SK-N-MC (cell line): ENCODE data around the gene PTGES3.

ENCODE experiments used
- FOXP2 ChIP-seq: optimal IDR thresholded peaks from 2 replicates; pipeline ENCODE3; 2011; ENCODE audit warnings: mild to moderate bottlenecking, moderate library complexity; ENCODE audit not compliant: insufficient read depth; ENCODE audit errors: extremely low read length, control extremely low read depth
- POLR2AphosphoS5 ChIP-seq: IDR thresholded peaks from 2 replicates; pipeline ENCODE4 v1.6.1; 2012; ENCODE audit warnings: mild to moderate bottlenecking, low read depth, low read length, borderline replicate concordance

- no peak for TF ChIP-seq FOXP2
- TF ChIP-seq POLR2AphosphoS5: peak; percentile 100
These were observed 42.2 kb downstream of the PTGES3 start, which contains the start of gene ATP5F1B for GRCh38 chr12:56645717-56646446.
